IMR-90 (cell line): Measurements from ENCODE around the gene AKT3. TPM values are rescaled to one million over a fixed set of nuclear protein-coding genes. Genes with fewer than 3 reads are reported as not detected.

Source experiments
- ATAC-seq: fragments of 200-7000 bp; cut with Tn5 transposase; 2 replicates; pipeline ENCODE4 v1.9.1; 2020; ENCODE audit warnings: low read depth, mild to moderate bottlenecking, moderate library complexity
- BruUV-seq: library from RNA; stranded (reverse); fragments of 400-500 nt; replicated peaks from 2 replicates; lab custom pipeline; 2021; lab: Mats Ljungman, UMichigan
- CTCF ChIA-PET: fragments of 300-600 bp; formaldehyde crosslinking; extraction: SDS; loops from one replicate; lab custom pipeline; 2021; ENCODE audit warnings: antibody characterized with exemption; lab: Yijun Ruan, JAX
- POLR2A ChIA-PET: fragments of 300-600 bp; sonication (Branson Sonifier 250); formaldehyde crosslinking; loops from one replicate; lab custom pipeline; 2022; ENCODE audit warnings: antibody characterized with exemption; ENCODE audit not compliant: unreplicated experiment; lab: Charles Lee
- DNase-seq: peaks from one replicate; pipeline ENCODE4 v3.0.0; 2013
- H2AFZ ChIP-seq: replicated peaks from 2 replicates; pipeline ENCODE3; 2013; ENCODE audit warnings: low read length, mild to moderate bottlenecking; ENCODE audit not compliant: poor library complexity
- H2AK5ac ChIP-seq: 2 replicates; pipeline ENCODE4 v1.6.1; 2013; ENCODE audit warnings: low read depth, low read length, inconsistent platforms
- H2AK9ac ChIP-seq: replicated peaks from 2 replicates; pipeline ENCODE3; 2013; ENCODE audit warnings: mild to moderate bottlenecking, low read depth, low read length, moderate library complexity; ENCODE audit not compliant: poor library complexity
- H2BK120ac ChIP-seq: 2 replicates; pipeline ENCODE4 v1.6.1; 2013; ENCODE audit warnings: low read depth, low read length, inconsistent platforms
- H2BK15ac ChIP-seq: 3 replicates; pipeline ENCODE4 v1.6.1; 2013; ENCODE audit warnings: low read depth, low read length, inconsistent platforms
- H2BK20ac ChIP-seq: 2 replicates; pipeline ENCODE4 v1.6.1; 2013; ENCODE audit warnings: low read depth, mild to moderate bottlenecking, inconsistent platforms, low read length, moderate library complexity
- H2BK5ac ChIP-seq: 2 replicates; pipeline ENCODE4 v1.6.1; 2013; ENCODE audit warnings: mild to moderate bottlenecking, low read depth, low read length, inconsistent platforms; ENCODE audit not compliant: poor library complexity, severe bottlenecking
- H3K14ac ChIP-seq: replicated peaks from 2 replicates; pipeline ENCODE4 v1.6.1; 2013; ENCODE audit warnings: low read depth, low read length, inconsistent platforms
- H3K18ac ChIP-seq: 2 replicates; pipeline ENCODE4 v1.6.1; 2013; ENCODE audit warnings: low read depth, low read length, control low read depth
- H3K23ac ChIP-seq: 2 replicates; pipeline ENCODE4 v1.6.1; 2013; ENCODE audit warnings: low read depth, low read length, inconsistent platforms
- H3K27ac ChIP-seq: 2 replicates; pipeline ENCODE4 v1.5.1; 2013; ENCODE audit warnings: mild to moderate bottlenecking, control low read depth, low read length; ENCODE audit not compliant: insufficient read depth
- H3K27me3 ChIP-seq: 2 replicates; pipeline ENCODE4 v1.6.1; 2013; ENCODE audit warnings: low read length; ENCODE audit not compliant: control insufficient read depth, insufficient read depth
- H3K36me3 ChIP-seq: 2 replicates; pipeline ENCODE4 v1.6.1; 2013; ENCODE audit warnings: low read length, mixed read lengths; ENCODE audit not compliant: control insufficient read depth, insufficient read depth
- H3K4ac ChIP-seq: 2 replicates; pipeline ENCODE4 v1.6.1; 2013; ENCODE audit warnings: low read depth, low read length, inconsistent platforms
- H3K4me1 ChIP-seq: 2 replicates; pipeline ENCODE4 v1.6.1; 2013; ENCODE audit warnings: low read length, mixed read lengths; ENCODE audit not compliant: control insufficient read depth, insufficient read depth
- H3K4me2 ChIP-seq: 2 replicates; pipeline ENCODE4 v1.6.1; 2013; ENCODE audit warnings: low read depth, mild to moderate bottlenecking, control low read depth, low read length, moderate library complexity
- H3K4me3 ChIP-seq: 2 replicates; pipeline ENCODE4 v1.5.1; 2013; ENCODE audit warnings: low read depth, mild to moderate bottlenecking, control low read depth, low read length, moderate library complexity; ENCODE audit not compliant: insufficient read depth
- H3K56ac ChIP-seq: 2 replicates; pipeline ENCODE4 v1.6.1; 2013; ENCODE audit warnings: low read length, inconsistent platforms; ENCODE audit not compliant: insufficient read depth; ENCODE audit errors: extremely low read depth
- H3K79me1 ChIP-seq, 2 experiments: 2 replicates each; pipeline ENCODE4 v1.6.1; 2013; ENCODE audit warnings: low read length in 2 of 2, inconsistent platforms in 1 of 2, low read depth in 1 of 2
- H3K9ac ChIP-seq: 2 replicates; pipeline ENCODE4 v1.6.1; 2013; ENCODE audit warnings: low read depth, low read length, control low read depth
- H3K9me1 ChIP-seq: 2 replicates; pipeline ENCODE4 v1.6.1; 2013; ENCODE audit warnings: low read length, inconsistent platforms; ENCODE audit not compliant: insufficient read depth
- H3K9me3 ChIP-seq: 2 replicates; pipeline ENCODE4 v1.6.1; 2013; ENCODE audit warnings: low read length; ENCODE audit not compliant: control insufficient read depth, insufficient read depth
- H4K20me1 ChIP-seq: 2 replicates; pipeline ENCODE4 v1.6.1; 2013; ENCODE audit warnings: low read length, inconsistent platforms; ENCODE audit not compliant: insufficient read depth
- H4K5ac ChIP-seq: 2 replicates; pipeline ENCODE4 v1.6.1; 2013; ENCODE audit warnings: mild to moderate bottlenecking, low read depth, low read length, control low read depth
- H4K8ac ChIP-seq, 2 experiments: 2 replicates each; pipeline ENCODE4 v1.6.1; 2013; ENCODE audit warnings: low read depth in 2 of 2, low read length in 2 of 2, control low read depth in 1 of 2, inconsistent platforms in 1 of 2
- H4K91ac ChIP-seq: 2 replicates; pipeline ENCODE4 v1.6.1; 2013; ENCODE audit warnings: low read depth, low read length, inconsistent platforms; ENCODE audit not compliant: insufficient read depth
- BHLHE40 ChIP-seq: fragments of 150-350 bp; IDR thresholded peaks from 2 replicates; pipeline ENCODE4 v1.6.1; 2016; ENCODE audit warnings: mild to moderate bottlenecking, low read depth, low read length
- CEBPB ChIP-seq: IDR thresholded peaks from 2 replicates; pipeline ENCODE4 v1.6.1; 2012; ENCODE audit warnings: low read depth, low read length, improper control_type of control experiment
- CHD1 ChIP-seq: IDR thresholded peaks from 2 replicates; pipeline ENCODE4 v1.6.1; 2012; ENCODE audit warnings: low read depth, low read length, improper control_type of control experiment
- CTCF ChIP-seq: conservative IDR thresholded peaks from 2 replicates; pipeline ENCODE4 v1.5.1; 2012; ENCODE audit warnings: mild to moderate bottlenecking, low read depth, low read length, improper control_type of control experiment
- ELK1 ChIP-seq: fragments of 150-350 bp; IDR thresholded peaks from 2 replicates; pipeline ENCODE4 v1.6.1; 2016; ENCODE audit warnings: low read depth, mild to moderate bottlenecking, low read length, moderate library complexity, borderline replicate concordance
- FOS ChIP-seq: fragments of 150-350 bp; IDR thresholded peaks from 2 replicates; pipeline ENCODE4 v1.6.1; 2016; ENCODE audit warnings: low read depth, low read length
- MAFK ChIP-seq: IDR thresholded peaks from 2 replicates; pipeline ENCODE4 v1.6.1; 2012; ENCODE audit warnings: low read depth, low read length, improper control_type of control experiment
- MAZ ChIP-seq: IDR thresholded peaks from 2 replicates; pipeline ENCODE4 v1.6.1; 2012; ENCODE audit warnings: low read depth, mild to moderate bottlenecking, low read length, improper control_type of control experiment, moderate library complexity, borderline replicate concordance
- MXI1 ChIP-seq: IDR thresholded peaks from 2 replicates; pipeline ENCODE4 v1.6.1; 2012; ENCODE audit warnings: low read depth, mild to moderate bottlenecking, low read length, moderate library complexity, borderline replicate concordance
- NFE2L2 ChIP-seq: fragments of 150-350 bp; IDR thresholded peaks from 2 replicates; pipeline ENCODE4 v1.6.1; 2016; ENCODE audit warnings: low read depth, mild to moderate bottlenecking, low read length
- POLR2A ChIP-seq: IDR thresholded peaks from 2 replicates; pipeline ENCODE4 v1.6.1; 2012; ENCODE audit warnings: mild to moderate bottlenecking, low read depth, low read length
- RAD21 ChIP-seq: IDR thresholded peaks from 2 replicates; pipeline ENCODE4 v1.6.1; 2012; ENCODE audit warnings: low read length, improper control_type of control experiment
- RCOR1 ChIP-seq: IDR thresholded peaks from 2 replicates; pipeline ENCODE4 v1.6.1; 2012; ENCODE audit warnings: mild to moderate bottlenecking, low read length, improper control_type of control experiment; ENCODE audit not compliant: insufficient replicate concordance
- RFX5 ChIP-seq: IDR thresholded peaks from 2 replicates; pipeline ENCODE4 v1.8.0; 2012; ENCODE audit warnings: low read depth, mild to moderate bottlenecking, low read length, moderate library complexity
- SMC3 ChIP-seq: fragments of 150-350 bp; IDR thresholded peaks from 2 replicates; pipeline ENCODE4 v1.6.1; 2016; ENCODE audit warnings: low read depth, mild to moderate bottlenecking, antibody characterized with exemption, low read length, moderate library complexity
- USF2 ChIP-seq: fragments of 150-350 bp; IDR thresholded peaks from 2 replicates; pipeline ENCODE4 v1.6.1; 2017; ENCODE audit warnings: mild to moderate bottlenecking, antibody characterized with exemption, low read length, low read depth
- WGBS, 2 experiments: methylation state at CpG; one replicate each; pipeline versions ENCODE4 v1.1.5 to v1.1.7; 2013; ENCODE audit warnings: missing lambda C conversion rate in 2 of 2; ENCODE audit not compliant: insufficient read length in 1 of 2; ENCODE audit errors: extremely low coverage in 2 of 2; 5-methylcytosine and 5-hydroxymethylcytosine counted together
- dilution Hi-C: fragments of 300-500 bp; cut with HindIII; formaldehyde crosslinking; loops from one replicate; pipeline ENCODE4 v1.14.3; 2018; ENCODE audit warnings: low sequenced_read_pairs; ENCODE audit not compliant: unreplicated experiment
- in situ Hi-C: fragments of 300-500 bp; cut with MboI; formaldehyde crosslinking; loops from 3 replicates; pipeline ENCODE4 v1.14.3; 2019; ENCODE audit warnings: low sequenced_read_pairs, inconsistent platforms, mixed read lengths
- intact Hi-C: fragments of 100-400 bp; cut with micrococcal nuclease; formaldehyde crosslinking; loops from 2 replicates; pipeline ENCODE4 v1.10.0; 2022
- polyA plus RNA-seq, 3 experiments: library from polyadenylated mRNA; depleted of rRNA; stranded (reverse); fragments of >200 nt; gene quantifications; 2 replicates each; pipeline ENCODE4 v1.2.3, GENCODE V29; 2012; ENCODE audit warnings: low replicate concordance in 1 of 3
- total RNA-seq: library from RNA; depleted of rRNA; stranded (reverse); fragments of >200 nt; gene quantifications from 2 replicates; pipeline ENCODE4 v1.2.3, GENCODE V29; 2012

The AKT3 gene
- total and polyA plus RNA-seq, 2 of the 4 experiments (the other 2 are of a cell fraction) = 15.2 to 19.4 TPM

DNA sequence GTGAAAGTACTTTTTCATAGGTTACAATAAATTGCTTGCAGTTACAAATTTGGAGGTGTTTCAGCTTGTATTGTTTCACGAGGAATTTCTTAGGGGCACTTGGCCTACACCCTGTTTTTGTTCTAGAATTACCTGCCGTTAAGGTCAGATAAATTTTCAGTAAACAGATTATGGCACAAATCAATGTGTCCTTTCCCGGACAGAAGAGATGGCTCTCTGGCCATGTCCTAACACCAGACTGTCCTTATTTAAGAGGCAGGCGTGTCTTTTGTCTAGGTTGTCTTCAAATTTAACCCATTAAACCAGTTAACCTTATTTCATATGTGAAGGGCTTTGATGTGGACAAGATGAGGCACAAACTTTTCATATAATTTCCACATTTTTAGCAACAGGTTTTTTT, 350.8 kb downstream of the AKT3 start:
- WGBS, 2 experiments = 83% methylated on average over 1 of the region's 4 CpGs; no CpG with 5 or more reads in 1 of the 2 experiments
- peaks cover 16% of the 10 kb centered on the region for H3K4me1 ChIP-seq
- no TSS peak for BruUV-seq
- H3K9ac ChIP-seq = no peak overlapping the region
- H4K20me1 ChIP-seq = no peaks in the 10 kb centered on the region
- no peak overlapping the region for H3K4me2 ChIP-seq
- DNase-seq (no peak), ATAC-seq (no peak)
- no peak overlapping the region for H2BK120ac ChIP-seq
- no peak overlapping the region for H2BK5ac ChIP-seq
- H3K4ac ChIP-seq = no peak overlapping the region
- no peak overlapping the region for H3K27ac ChIP-seq
- TF ChIP-seq RCOR1 = no peak
- TF ChIP-seq BHLHE40 = no peak
- no peak for TF ChIP-seq CEBPB
- no peak for TF ChIP-seq RFX5
- no peak for TF ChIP-seq CTCF
- no peak for TF ChIP-seq NFE2L2
- no peak for TF ChIP-seq POLR2A
- no peak for TF ChIP-seq MAZ
- no peak for TF ChIP-seq ELK1
- no peak for TF ChIP-seq RAD21
- no peak for TF ChIP-seq SMC3
- TF ChIP-seq MXI1 = no peak
- TF ChIP-seq FOS = no peak
- TF ChIP-seq CHD1 = no peak
- no peak for TF ChIP-seq USF2
- no peak for TF ChIP-seq MAFK
- no peak overlapping the region for H3K56ac ChIP-seq
- no peaks in the 10 kb centered on the region for H3K9me3 ChIP-seq
- ChIA-PET POLR2A (no interaction called here), CTCF (no interaction called here)
- no peaks in the 10 kb centered on the region for H3K27me3 ChIP-seq
- dilution Hi-C loops = no loop called here
- no peak overlapping the region for H3K23ac ChIP-seq
- no peak overlapping the region for H2BK15ac ChIP-seq
- H3K9me1 ChIP-seq = peaks cover 3% of the 10 kb centered on the region
- no peak overlapping the region for H2AK9ac ChIP-seq
- H2AFZ ChIP-seq = no peak overlapping the region
- H4K8ac ChIP-seq = no peak overlapping the region
- H4K5ac ChIP-seq = no peak overlapping the region
- peaks cover 3 to 9% of the 10 kb centered on the region in 2 experiments; a peak in 2 of 4 replicates for H3K79me1 ChIP-seq
- H3K14ac ChIP-seq = no peak overlapping the region
- H3K4me3 ChIP-seq = no peak overlapping the region
- peaks cover 3% of the 10 kb centered on the region; the same call in 1 of the 2 replicates for H3K36me3 ChIP-seq
- H2AK5ac ChIP-seq = no peak overlapping the region
- in situ Hi-C loops = loop anchor here (25.0 kb wide), 1 partner anchor 788 kb away; no protein-coding TSS in a partner anchor
- no peak overlapping the region for H4K91ac ChIP-seq
- no peak overlapping the region for H3K18ac ChIP-seq
- intact Hi-C loops = no loop called here
- H2BK20ac ChIP-seq = no peak overlapping the region
